ENCODE data around the gene ACTN2.

ACTN2 gene

GRCh38 chr1:236720206-236720605, 33.9 kb downstream of the ACTN2 start:
- Histone ChIP-seq H4K20me1 (ENCODE audit: insufficient read depth, low read length) (no peaks in the 10 kb centered on the region), H3K4me3 (ENCODE audit: low read depth in 1 of 2, low read length in 2 of 2) (no peak overlapping the region), H2AFZ (ENCODE audit: low read depth, low read length) (no peak overlapping the region), H3K27ac (ENCODE audit: low read length) (no peak overlapping the region), H3K4me1 (ENCODE audit: insufficient read depth, low read length) (no peaks in the 10 kb centered on the region), H3K79me2 (ENCODE audit: insufficient read depth, low read length) (no peaks in the 10 kb centered on the region), H3K9me3 (ENCODE audit: insufficient read depth, low read length, severe bottlenecking) (no peaks in the 10 kb centered on the region), H3K9ac (ENCODE audit: low read depth, low read length) (no peak overlapping the region), H3K36me3 (ENCODE audit: insufficient read depth, low read length) (no peaks in the 10 kb centered on the region), H3K4me2 (ENCODE audit: insufficient read depth, low read length) (no peak overlapping the region), H3K27me3 (ENCODE audit: insufficient read depth, low read length, poor library complexity) (peaks cover 5% of the 10 kb centered on the region)
- ATAC-seq (ENCODE audit: insufficient read depth, low read depth) (no peak), DNase-seq (no peak)
- TF ChIP-seq CTCF (IDR thresholded peaks at IDR 0.05; ENCODE audit: borderline replicate concordance, extremely low read depth, low read length, poor library complexity, severe bottlenecking) (no peak), EZH2 (IDR thresholded peaks at IDR 0.05; ENCODE audit: borderline replicate concordance, low read depth, low read length, severe bottlenecking) (no peak)

- TF ChIP-seq CTCF (IDR thresholded peaks at IDR 0.05; ENCODE audit: borderline replicate concordance, extremely low read depth, low read length, poor library complexity, severe bottlenecking) (no peak), EZH2 (IDR thresholded peaks at IDR 0.05; ENCODE audit: borderline replicate concordance, low read depth, low read length, severe bottlenecking) (no peak)
- Histone ChIP-seq H3K4me3 (ENCODE audit: low read depth in 1 of 2, low read length in 2 of 2) (no peak overlapping the region), H3K4me1 (ENCODE audit: insufficient read depth, low read length) (no peaks in the 10 kb centered on the region), H3K27ac (ENCODE audit: low read length) (no peak overlapping the region), H3K36me3 (ENCODE audit: insufficient read depth, low read length) (no peaks in the 10 kb centered on the region), H3K79me2 (ENCODE audit: insufficient read depth, low read length) (no peaks in the 10 kb centered on the region), H2AFZ (ENCODE audit: low read depth, low read length) (no peak overlapping the region), H3K27me3 (ENCODE audit: insufficient read depth, low read length, poor library complexity) (peaks cover 5% of the 10 kb centered on the region), H3K4me2 (ENCODE audit: insufficient read depth, low read length) (no peak overlapping the region), H4K20me1 (ENCODE audit: insufficient read depth, low read length) (no peaks in the 10 kb centered on the region), H3K9me3 (ENCODE audit: insufficient read depth, low read length, severe bottlenecking) (no peaks in the 10 kb centered on the region), H3K9ac (ENCODE audit: low read depth, low read length) (no peak overlapping the region)
- no peak for DNase-seq
- no peak for ATAC-seq (ENCODE audit: insufficient read depth, low read depth)
Measured at GRCh38 chr1:236720611-236721010, 34.3 kb downstream of the ACTN2 start.

GRCh38 chr1:236724049-236724448, 37.8 kb downstream of the ACTN2 start:
- H2AFZ ChIP-seq (ENCODE audit: low read depth, low read length): no peak overlapping the region
- H3K79me2 ChIP-seq (ENCODE audit: insufficient read depth, low read length): no peaks in the 10 kb centered on the region
- ATAC-seq (ENCODE audit: insufficient read depth, low read depth): no peak
- no peak overlapping the region for H3K4me3 ChIP-seq (ENCODE audit: low read depth in 1 of 2, low read length in 2 of 2)
- H3K4me1 ChIP-seq (ENCODE audit: insufficient read depth, low read length): no peaks in the 10 kb centered on the region
- no peak overlapping the region for H3K4me2 ChIP-seq (ENCODE audit: insufficient read depth, low read length)
- no peaks in the 10 kb centered on the region for H3K27me3 ChIP-seq (ENCODE audit: insufficient read depth, low read length, poor library complexity)
- no peak overlapping the region for H3K9ac ChIP-seq (ENCODE audit: low read depth, low read length)
- no peaks in the 10 kb centered on the region for H4K20me1 ChIP-seq (ENCODE audit: insufficient read depth, low read length)
- no peak overlapping the region for H3K27ac ChIP-seq (ENCODE audit: low read length)
- no peak for TF ChIP-seq EZH2 (IDR thresholded peaks at IDR 0.05; ENCODE audit: borderline replicate concordance, low read depth, low read length, severe bottlenecking)
- no peak for TF ChIP-seq CTCF (IDR thresholded peaks at IDR 0.05; ENCODE audit: borderline replicate concordance, extremely low read depth, low read length, poor library complexity, severe bottlenecking)
- DNase-seq: no peak
- no peaks in the 10 kb centered on the region for H3K9me3 ChIP-seq (ENCODE audit: insufficient read depth, low read length, severe bottlenecking)
- no peaks in the 10 kb centered on the region for H3K36me3 ChIP-seq (ENCODE audit: insufficient read depth, low read length)

GRCh38 chr1:236724506-236724905, 38.2 kb downstream of the ACTN2 start:
- DNase-seq: no peak
- Histone ChIP-seq H2AFZ (ENCODE audit: low read depth, low read length) (no peak overlapping the region), H3K9ac (ENCODE audit: low read depth, low read length) (no peak overlapping the region), H3K9me3 (ENCODE audit: insufficient read depth, low read length, severe bottlenecking) (no peaks in the 10 kb centered on the region), H3K79me2 (ENCODE audit: insufficient read depth, low read length) (no peaks in the 10 kb centered on the region), H3K4me2 (ENCODE audit: insufficient read depth, low read length) (no peak overlapping the region), H3K27ac (ENCODE audit: low read length) (no peak overlapping the region), H3K27me3 (ENCODE audit: insufficient read depth, low read length, poor library complexity) (peaks cover 2% of the 10 kb centered on the region), H3K4me3 (ENCODE audit: low read depth in 1 of 2, low read length in 2 of 2) (no peak overlapping the region), H4K20me1 (ENCODE audit: insufficient read depth, low read length) (no peaks in the 10 kb centered on the region), H3K4me1 (ENCODE audit: insufficient read depth, low read length) (no peaks in the 10 kb centered on the region), H3K36me3 (ENCODE audit: insufficient read depth, low read length) (no peaks in the 10 kb centered on the region)
- TF ChIP-seq EZH2 (IDR thresholded peaks at IDR 0.05; ENCODE audit: borderline replicate concordance, low read depth, low read length, severe bottlenecking): no peak
- no peak for TF ChIP-seq CTCF (IDR thresholded peaks at IDR 0.05; ENCODE audit: borderline replicate concordance, extremely low read depth, low read length, poor library complexity, severe bottlenecking)
- no peak for ATAC-seq (ENCODE audit: insufficient read depth, low read depth)

Measured in DND-41 (cell line).